HG03064 (cell line): ENCODE results near the gene PDZD7.

Source experiments
- ATAC-seq: cut with Tn5 transposase; IDR thresholded peaks from one replicate; pipeline ENCODE4 v1.9.1; 2021; ENCODE audit warnings: low read depth; ENCODE audit not compliant: unreplicated experiment

PDZD7 gene

DNA sequence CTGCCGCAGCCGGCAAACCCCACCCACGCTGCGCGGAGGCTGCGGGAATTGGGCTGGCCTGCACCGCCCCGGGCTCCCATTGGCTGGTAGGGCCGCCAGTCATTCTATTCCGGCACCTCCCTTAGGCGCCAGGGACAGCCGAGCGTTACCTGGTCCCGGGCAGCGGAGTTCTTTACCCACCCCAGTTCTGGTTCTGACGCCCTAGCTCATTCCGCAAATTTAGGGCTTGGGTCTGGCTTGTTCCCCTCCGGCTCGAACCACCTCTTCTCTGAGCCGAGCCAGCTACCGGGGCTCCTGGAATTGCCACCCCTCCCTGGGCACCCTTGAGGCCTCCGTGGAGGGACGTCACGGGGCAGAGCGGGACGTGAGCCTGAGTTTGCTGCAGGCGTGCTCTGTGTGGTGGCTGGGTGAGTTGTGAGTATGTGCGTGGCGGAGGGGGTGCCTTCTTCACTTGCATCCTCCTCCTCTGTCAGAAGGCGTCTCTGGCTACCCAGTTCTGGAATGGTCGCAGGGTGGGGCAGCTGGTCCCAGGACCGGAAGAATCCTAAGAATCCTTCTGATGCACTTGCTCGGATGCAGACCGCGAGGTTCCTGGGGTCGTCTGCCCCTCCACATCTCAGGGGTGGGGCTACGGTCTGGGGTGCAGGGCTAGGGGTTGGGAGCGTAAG, at the start of gene PDZD7, which contains the start of gene SFXN3:
PDZD7 (minus strand) TSS at position 2 of the 668 bp plus-strand sequence. CDS start 910 bp downstream, outside the sequence.
SFXN3 (plus strand) TSS at position 107 of the 668 bp plus-strand sequence. CDS start 3,461 bp downstream, outside the sequence.
- peak; percentile 81 for ATAC-seq

DNA sequence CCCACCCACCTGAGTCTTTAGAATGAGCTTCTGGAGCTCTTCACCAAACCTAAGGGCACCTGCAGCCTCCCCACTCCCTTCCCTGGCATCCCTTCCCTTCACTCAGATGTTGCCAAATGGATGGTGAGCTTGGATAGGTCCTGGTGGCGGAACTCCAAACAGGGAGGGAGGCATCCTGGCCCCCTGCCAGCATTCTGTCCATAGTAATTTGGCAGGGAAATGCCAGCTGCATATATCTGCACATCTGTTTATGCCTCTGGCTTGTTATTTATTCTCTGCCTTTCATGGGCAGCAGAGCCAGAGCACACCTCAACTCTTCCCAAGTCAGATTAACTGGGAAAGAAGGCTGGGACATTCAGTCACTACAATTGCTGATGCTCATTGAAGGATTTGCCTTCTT, 48.9 kb upstream of the PDZD7 start:
- no peak for ATAC-seq

DNA sequence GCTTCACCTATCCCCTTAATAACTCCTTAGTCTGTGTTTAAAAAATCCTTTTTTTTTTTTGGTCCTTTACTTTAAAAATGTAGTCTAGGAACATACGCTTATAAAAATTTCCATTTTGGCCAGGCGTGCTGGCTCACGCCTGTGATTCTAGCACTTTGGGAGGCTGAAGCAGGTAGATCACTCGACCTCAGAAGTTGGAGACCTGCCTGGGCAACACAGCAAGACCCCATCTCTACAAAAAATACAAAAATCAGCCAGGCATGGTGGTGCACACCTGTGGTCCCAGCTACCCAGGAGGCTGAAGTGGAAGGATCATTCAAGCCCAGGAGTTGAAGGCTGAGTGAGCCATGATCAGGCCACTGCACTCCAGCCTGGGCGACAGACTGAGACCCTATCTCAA, 45.7 kb upstream of the PDZD7 start:
- no peak for ATAC-seq

DNA sequence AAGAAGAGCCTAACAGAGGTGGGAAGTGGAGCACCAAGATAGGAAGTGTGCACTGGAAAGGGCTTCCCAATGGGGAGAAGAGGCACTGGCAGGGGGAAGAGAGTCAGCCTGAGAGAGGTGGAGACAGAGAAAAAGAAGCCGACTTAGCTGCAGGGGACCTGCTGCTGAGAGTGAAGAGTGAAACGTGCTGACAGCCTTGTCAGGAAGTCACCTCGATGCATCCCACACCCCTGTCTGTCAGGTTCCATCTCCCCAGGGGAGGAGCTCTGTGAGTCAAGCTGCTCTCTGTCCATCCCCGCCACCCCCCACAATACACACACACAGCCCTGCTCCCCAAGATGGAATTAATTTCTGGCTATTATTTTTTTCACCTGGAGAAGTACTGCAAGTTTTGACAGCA, 44.8 kb upstream of the PDZD7 start:
- no peak for ATAC-seq

DNA sequence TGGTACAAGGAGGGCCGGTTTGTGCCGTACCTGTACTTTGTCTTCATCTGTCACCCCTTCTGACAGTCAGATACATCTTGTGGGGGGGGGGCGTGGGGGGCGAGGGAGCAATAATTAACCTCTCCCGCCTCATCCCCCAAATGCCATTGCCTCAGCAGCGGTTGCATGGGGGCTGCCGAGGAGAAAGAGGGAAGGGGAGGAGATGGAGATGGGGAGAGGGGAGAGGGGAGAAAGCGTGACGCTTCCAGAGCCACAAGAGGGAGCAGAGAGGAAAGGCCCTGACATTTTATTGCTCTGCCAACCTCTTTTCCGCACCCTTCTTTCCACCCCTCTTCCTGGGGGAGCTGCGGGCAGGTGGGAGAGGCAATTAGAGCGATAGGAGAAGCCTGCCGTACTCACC, 42.7 kb upstream of the PDZD7 start:
- no peak for ATAC-seq

DNA sequence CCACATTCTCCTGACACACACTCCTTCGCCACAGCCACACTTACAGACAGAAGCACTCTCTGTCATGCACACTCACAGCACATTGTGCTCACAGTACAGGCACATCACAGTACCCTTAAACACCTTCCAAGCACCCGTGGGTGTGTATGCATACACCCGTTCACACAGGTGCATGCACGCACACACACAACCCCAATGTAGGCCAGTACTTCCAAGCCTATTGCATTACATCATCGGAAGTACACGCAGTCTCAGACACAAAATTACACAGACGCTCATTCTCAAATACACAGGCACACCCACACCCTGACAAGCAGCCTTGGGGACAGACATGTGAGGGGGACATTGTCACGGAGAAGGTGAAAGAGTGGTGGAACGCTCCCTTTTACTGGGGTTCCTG, 42.0 kb upstream of the PDZD7 start:
- ATAC-seq: no peak

DNA sequence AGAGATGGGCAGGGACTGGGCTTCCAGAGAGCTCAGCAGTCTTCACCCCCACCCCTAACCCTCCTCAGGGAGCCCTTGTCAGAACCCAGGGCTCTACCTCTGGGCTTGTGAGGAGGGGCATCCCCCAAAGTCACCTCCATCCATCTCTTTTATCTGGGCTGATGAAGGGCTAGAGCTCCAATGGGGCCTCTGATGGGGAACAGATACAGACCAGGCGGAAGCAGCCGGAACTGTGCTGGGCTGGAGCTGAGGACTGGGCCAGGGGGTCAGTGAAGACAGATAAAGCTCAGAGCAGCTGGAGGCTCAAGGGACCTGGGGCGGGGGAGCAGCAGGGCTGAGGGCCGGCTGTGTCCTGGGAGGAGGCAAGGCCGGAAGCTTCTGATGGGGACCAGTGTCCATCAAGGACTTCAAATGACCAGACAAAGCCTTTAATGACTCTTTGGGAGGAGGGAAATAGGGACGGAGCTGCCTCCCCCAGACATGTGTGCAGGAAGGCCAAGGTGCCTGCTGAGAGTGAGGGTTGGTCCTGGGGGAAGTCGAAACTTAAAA, 41.0 kb upstream of the PDZD7 start:
- ATAC-seq: no peak

DNA sequence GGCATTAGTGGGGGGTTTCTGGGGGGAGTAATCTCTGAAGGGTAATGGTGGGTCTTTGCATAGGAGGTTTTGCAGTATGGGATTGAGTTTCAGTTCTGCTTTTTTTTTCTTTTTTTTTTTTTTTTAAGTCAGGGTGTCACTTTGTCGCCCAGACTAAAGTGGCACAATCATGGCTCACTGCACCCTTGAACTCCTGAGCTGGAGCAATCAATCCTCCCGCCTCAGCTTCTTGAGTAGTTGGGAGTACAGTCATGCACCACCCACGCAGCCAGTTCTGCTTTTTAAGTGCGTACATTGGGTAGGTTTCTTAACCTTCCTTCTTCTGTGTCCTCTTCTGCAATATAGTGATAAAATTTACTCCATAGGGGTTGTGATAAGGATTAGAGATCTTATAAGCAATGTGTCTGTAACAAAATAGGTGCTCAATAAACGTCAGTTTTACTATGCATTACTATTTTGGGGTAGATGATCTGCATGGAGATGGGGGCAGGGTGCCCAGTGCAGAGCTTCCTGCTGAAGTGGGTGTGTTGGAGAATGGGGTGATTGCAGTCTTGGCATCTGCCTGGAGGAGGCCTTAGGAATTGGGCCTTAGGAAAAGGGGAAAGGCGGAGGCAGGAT, 40.4 kb upstream of the PDZD7 start:
- no peak for ATAC-seq

DNA sequence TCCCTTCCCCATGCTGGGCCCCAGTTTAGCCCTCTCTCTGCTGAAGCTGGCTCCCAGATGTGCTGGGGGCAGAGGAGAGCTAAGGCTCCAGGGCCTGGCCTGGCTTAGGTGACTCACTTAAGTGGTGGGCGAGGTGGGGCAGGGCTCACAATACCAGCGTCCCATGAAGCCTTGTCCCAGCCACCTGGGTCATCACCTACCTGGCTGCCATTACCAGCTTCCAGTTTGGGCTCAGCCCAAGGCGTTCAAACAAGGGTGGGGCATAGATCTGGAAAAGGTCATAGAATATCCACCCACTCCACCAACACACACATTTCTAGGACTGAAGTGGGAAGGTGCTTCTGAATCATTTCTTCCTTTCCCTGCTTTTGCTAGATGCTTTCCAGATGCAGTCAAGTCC, 39.2 kb upstream of the PDZD7 start:
- no peak for ATAC-seq

DNA sequence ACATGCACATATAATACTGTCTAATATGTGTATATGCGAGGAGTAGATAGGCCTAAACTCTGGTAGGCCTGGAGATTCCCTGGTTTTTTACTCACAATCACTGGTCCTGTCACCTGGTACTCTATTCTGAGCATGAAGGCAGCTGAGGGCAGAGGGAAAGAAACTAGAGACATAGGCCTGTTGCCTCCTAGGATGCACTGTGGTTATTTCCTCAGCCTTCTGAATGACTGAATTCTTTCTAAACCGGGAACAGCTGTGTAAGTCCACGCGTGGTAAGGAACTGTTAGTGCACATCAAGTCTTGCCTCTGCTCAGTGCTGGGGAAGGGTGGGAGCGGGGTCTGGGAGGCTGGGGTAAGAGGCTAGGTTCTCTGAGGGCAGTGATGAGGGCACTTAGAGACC, 38.5 kb upstream of the PDZD7 start:
- no peak for ATAC-seq

DNA sequence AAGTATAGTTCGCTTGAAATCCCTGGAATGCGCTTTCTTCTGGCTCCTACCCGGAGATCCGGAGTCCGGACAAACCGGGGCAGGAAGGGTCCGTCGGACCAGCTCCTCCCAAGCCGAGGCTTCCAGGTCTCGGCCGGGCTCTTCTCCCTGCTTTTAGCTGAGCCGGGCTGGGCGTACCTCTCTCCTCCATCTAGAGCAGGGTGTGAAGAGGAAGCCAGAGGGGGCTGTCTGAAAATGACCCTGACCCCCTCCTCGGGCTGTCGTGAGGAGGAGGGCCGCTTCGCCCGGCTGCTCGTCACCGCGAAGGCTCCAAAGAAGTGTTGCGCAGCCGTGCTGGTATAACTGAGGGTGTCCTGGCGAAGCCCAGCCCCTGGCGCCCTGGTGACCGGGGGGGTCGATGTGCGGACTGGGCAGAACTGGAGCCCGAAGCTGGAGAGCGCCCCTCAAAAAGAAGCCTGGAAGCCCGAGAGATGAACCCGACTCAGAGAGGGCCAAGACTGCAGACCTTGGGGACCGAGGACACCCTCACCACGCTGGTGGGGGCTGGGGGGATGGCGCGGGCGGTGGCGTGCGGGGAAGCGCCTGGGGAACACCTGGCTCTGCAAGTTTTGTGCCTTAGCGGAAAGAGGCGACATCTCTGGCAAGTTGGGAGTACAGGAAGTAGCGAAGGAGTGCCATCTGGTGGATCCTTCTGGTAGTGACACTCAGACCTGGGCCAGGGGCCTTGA, 36.6 kb upstream of the PDZD7 start:
- ATAC-seq: no peak

DNA sequence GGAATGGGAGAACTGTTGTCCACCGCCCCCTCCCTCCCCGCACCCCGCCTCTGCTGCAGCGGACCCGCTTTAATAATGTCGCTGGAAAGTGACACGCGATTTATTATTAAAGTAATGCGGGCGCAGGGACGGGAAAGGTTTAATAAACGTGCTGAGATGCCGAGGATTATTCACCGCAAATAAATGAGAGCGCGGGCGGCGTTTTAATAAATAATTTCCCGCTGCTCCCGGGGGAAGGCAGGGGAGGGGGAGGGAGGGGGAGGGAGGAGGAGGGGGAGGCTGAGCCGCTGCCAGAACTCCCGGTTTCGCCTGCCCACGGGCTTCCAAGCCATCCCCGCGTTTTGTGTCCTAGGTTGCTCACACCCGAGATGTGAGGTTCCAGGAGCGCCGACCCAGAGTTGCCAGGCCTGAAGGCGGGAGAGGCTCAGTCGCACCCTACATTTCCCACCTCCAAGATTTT, 36.0 kb upstream of the PDZD7 start:
- ATAC-seq: no peak

DNA sequence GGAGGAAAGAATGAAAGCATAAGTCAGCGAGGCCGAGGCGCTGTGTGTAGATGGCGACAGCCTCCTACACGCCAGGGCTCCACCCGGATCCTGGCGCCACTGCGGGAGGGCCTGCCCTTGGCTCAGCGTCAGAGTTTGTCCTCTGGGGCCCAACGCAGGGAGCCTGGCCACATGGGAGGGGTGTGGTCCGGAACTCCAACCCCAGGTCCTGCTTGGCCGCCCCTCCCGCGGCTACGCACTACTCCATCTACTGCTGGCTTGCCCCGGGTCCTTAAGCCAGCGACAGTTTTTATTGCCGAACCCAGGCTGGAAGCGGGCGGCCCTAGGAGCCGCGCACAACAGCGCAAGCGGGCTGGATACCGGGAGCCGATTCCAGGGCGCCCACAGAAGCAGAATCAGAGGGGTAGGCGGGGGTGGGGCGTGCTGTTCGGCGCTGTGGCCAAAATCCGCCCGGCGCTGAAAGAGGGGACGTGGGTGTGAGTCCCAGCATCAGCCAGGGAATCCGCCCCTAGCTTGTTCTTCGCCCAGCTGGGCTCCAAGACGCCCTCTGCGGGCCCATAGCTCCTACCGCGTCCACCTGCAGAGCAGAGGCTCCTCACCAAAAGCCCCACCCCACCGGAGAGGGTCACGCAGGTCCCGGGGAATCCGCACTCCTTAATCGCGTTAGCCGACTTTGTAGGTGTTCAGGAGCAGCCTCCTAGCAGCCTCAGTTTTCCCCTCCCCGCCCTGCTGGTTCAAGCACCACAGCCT, 35.4 kb upstream of the PDZD7 start:
- no peak for ATAC-seq

DNA sequence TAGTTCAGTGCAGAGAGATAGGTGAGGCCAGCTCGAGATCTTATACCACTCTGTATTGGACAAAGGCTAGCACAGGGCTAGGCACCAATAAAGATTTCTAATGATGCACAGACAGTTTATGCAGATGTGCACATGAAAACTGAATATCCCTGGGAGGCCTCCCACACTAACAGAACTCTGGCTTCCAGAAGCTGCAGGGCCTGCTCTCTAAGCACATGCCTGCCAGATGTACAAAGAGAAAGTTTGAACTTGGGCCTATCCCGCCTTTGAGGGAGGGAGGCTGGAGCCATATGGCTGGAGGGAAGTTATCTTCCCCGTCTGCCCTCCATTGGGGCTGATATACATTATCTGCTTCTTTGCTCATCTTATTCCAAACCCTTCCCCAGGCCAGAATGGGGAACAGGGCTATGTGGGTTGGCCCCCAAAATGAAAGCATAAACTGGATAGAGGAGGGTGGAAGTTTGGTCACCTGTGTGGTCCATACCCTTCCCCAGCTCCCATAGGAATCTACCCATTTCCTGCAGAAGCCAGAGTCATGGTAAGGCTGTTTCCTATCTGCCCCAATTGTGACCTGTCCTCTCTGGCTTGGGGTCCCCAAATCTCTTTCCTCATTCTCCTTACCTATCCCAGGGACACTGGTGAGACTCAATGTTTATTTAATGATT, 34.7 kb upstream of the PDZD7 start:
- no peak for ATAC-seq

DNA sequence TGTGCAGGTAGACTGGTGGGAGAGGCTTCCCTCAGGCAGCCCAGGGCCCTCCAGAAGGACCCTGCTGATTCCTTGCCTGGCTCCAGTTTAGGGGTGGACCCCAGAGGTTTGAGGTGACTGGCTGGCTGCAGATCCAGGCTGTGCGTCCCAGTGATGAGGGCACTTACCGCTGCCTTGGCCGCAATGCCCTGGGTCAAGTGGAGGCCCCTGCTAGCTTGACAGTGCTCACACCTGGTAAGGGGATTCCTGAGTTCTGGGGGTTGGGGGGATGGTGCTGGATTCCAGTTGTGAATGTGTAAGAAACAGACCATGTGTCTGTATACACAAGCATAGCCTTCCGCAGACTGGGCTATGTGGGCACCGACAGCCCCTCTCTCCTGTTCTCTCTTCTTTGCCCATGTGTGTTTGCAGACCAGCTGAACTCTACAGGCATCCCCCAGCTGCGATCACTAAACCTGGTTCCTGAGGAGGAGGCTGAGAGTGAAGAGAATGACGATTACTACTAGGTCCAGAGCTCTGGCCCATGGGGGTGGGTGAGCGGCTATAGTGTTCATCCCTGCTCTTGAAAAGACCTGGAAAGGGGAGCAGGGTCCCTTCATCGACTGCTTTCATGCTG, 33.6 kb upstream of the PDZD7 start:
- ATAC-seq: no peak

DNA sequence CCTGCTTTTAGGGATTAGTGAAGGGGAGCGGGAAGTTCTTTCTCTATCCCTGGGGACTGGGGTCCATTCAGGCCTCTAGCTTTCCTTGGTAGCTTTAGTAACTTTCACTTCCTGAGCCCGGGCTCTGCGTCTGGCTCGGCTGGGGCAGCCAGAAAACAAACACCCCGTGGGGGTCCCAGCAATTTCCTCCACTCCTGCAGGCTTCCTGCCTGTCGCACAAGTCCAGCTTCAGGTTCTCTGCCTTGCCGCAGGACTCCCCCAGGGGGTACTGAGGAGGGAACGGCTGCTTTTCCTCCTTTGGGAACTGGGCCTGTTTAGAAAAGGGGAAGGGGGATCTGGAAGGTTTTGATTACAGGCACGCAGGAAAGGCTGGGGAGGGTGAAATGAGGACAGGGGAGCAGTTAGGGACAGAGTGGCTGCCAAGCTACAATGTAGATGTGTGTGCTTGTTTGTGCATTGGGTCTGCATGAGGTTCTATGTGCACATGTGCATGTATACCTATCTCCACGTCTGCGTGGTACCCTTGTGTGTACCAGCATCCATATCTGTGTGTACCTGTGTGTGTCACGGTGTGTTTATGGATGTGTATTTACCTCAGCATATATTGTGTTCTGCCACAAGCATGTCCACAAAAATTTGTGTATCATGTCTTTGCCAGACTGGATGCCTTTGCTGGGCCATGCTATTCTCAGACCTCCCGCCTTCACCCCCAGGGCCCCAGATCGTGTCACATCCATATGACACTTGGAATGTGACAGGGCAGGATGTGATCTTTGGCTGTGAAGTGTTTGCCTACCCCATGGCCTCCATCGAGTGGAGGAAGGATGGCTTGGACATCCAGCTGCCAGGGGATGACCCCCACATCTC, 32.9 kb upstream of the PDZD7 start:
- no peak for ATAC-seq

DNA sequence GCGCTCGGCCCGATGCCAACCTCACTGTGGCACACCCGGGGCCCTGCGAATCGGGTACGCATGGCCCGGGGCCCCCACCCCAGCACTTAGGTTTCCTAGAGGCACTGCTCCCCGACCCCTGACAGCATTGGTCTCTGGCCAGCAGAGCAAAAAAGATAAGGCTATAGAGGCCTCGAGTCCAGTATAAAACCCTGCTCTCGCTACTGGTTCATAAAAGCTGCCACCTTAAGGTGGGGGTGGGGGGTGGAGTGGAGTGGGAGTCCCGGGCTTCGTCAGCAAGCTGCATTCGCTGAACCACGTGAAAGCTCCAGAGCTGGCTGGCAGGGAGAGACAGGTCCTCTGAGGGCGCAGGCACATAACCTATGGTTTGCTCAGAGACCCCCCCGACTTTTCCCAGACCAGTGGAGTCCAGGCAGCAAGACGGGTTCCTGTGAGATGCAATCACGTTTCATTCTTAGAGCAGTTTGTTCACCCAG, 32.2 kb upstream of the PDZD7 start:
- no peak for ATAC-seq

DNA sequence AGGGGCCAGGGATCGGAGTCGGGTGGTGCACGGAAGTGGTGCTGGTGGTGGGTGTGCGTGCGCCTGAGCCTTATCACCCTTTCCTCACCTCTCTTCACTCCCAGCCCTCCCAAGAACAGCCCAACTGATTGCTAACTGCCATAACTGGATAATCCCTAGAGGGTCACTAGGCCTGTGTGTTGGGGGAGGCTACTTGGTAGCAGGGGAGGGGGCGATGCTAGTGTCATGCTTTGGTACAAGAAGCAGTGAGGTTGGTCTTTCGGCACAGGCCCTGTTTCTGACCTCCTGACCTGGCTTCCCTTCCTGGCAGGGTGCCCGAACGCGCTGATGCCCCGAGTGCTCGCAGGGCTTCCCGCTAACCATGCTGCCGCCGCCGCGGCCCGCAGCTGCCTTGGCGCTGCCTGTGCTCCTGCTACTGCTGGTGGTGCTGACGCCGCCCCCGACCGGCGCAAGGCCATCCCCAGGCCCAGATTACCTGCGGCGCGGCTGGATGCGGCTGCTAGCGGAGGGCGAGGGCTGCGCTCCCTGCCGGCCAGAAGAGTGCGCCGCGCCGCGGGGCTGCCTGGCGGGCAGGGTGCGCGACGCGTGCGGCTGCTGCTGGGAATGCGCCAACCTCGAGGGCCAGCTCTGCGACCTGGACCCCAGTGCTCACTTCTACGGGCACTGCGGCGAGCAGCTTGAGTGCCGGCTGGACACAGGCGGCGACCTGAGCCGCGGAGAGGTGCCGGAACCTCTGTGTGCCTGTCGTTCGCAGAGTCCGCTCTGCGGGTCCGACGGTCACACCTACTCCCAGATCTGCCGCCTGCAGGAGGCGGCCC, 31.5 kb upstream of the PDZD7 start:
- ATAC-seq: no peak
